ENCODE results near the gene HOXD10.

Gene HOXD10

DNA sequence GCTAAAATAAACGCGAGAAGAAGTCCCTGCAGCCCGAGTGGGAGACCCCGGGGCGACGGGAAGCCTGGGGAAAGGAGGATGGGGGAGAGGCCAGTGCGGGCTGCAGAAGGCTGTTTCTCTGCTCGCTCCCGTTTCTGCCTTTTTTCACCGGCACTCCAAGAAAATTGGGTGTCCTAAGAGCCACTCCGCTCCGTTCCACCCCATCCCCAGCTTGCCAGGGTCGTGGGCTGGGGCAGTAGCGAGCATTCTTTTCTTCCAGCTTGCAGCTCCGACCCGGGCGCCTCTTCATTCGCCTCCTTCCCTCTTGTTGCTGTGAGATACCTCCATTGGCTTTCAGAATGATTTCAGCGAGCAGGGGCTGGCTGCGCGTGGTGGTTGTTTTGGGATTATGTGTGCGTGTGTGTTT lies 41.6 kb downstream of the HOXD10 start:
- peak; percentile 73 for ATAC-seq
- TF ChIP-seq ZNF70 (CRISPR knock-in tag; IDR thresholded peaks at IDR 0.05) (no peak), GLIS3 (CRISPR knock-in tag; IDR thresholded peaks at IDR 0.05) (no peak), ZC3H10 (CRISPR knock-in tag; IDR thresholded peaks at IDR 0.05) (no peak), ARNTL (CRISPR knock-in tag; IDR thresholded peaks at IDR 0.05; ENCODE audit: borderline replicate concordance, low read depth) (no peak), ESRRG (CRISPR knock-in tag; IDR thresholded peaks at IDR 0.05) (no peak), ZFP3 (CRISPR knock-in tag; IDR thresholded peaks at IDR 0.05) (no peak), ZNF8 (CRISPR knock-in tag; IDR thresholded peaks at IDR 0.05) (no peak), ZNF565 (CRISPR knock-in tag; conservative IDR thresholded peaks at IDR 0.05; ENCODE audit: low read depth) (no peak), CSDC2 (CRISPR knock-in tag; IDR thresholded peaks at IDR 0.05) (no peak), OSR1 (CRISPR knock-in tag; IDR thresholded peaks at IDR 0.05) (no peak)
- TF ChIP-seq, protein P1, sequence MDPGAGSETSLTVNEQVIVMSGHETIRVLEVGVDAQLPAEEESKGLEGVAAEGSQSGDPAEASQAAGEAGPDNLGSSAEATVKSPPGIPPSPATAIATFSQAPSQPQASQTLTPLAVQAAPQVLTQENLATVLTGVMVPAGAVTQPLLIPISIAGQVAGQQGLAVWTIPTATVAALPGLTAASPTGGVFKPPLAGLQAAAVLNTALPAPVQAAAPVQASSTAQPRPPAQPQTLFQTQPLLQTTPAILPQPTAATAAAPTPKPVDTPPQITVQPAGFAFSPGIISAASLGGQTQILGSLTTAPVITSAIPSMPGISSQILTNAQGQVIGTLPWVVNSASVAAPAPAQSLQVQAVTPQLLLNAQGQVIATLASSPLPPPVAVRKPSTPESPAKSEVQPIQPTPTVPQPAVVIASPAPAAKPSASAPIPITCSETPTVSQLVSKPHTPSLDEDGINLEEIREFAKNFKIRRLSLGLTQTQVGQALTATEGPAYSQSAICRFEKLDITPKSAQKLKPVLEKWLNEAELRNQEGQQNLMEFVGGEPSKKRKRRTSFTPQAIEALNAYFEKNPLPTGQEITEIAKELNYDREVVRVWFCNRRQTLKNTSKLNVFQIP (CRISPR knock-in tag; IDR thresholded peaks at IDR 0.05; ENCODE audit: borderline replicate concordance, low read depth), result no peak
- TF ChIP-seq, protein P2, sequence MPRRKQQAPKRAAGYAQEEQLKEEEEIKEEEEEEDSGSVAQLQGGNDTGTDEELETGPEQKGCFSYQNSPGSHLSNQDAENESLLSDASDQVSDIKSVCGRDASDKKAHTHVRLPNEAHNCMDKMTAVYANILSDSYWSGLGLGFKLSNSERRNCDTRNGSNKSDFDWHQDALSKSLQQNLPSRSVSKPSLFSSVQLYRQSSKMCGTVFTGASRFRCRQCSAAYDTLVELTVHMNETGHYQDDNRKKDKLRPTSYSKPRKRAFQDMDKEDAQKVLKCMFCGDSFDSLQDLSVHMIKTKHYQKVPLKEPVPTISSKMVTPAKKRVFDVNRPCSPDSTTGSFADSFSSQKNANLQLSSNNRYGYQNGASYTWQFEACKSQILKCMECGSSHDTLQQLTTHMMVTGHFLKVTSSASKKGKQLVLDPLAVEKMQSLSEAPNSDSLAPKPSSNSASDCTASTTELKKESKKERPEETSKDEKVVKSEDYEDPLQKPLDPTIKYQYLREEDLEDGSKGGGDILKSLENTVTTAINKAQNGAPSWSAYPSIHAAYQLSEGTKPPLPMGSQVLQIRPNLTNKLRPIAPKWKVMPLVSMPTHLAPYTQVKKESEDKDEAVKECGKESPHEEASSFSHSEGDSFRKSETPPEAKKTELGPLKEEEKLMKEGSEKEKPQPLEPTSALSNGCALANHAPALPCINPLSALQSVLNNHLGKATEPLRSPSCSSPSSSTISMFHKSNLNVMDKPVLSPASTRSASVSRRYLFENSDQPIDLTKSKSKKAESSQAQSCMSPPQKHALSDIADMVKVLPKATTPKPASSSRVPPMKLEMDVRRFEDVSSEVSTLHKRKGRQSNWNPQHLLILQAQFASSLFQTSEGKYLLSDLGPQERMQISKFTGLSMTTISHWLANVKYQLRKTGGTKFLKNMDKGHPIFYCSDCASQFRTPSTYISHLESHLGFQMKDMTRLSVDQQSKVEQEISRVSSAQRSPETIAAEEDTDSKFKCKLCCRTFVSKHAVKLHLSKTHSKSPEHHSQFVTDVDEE (CRISPR knock-in tag; IDR thresholded peaks at IDR 0.05), result no peak
- TF ChIP-seq, protein P3, sequence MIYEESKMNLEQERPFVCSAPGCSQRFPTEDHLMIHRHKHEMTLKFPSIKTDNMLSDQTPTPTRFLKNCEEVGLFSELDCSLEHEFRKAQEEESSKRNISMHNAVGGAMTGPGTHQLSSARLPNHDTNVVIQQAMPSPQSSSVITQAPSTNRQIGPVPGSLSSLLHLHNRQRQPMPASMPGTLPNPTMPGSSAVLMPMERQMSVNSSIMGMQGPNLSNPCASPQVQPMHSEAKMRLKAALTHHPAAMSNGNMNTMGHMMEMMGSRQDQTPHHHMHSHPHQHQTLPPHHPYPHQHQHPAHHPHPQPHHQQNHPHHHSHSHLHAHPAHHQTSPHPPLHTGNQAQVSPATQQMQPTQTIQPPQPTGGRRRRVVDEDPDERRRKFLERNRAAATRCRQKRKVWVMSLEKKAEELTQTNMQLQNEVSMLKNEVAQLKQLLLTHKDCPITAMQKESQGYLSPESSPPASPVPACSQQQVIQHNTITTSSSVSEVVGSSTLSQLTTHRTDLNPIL (CRISPR knock-in tag; IDR thresholded peaks at IDR 0.05; ENCODE audit: low read depth), result no peak
- TF ChIP-seq, protein P4, sequence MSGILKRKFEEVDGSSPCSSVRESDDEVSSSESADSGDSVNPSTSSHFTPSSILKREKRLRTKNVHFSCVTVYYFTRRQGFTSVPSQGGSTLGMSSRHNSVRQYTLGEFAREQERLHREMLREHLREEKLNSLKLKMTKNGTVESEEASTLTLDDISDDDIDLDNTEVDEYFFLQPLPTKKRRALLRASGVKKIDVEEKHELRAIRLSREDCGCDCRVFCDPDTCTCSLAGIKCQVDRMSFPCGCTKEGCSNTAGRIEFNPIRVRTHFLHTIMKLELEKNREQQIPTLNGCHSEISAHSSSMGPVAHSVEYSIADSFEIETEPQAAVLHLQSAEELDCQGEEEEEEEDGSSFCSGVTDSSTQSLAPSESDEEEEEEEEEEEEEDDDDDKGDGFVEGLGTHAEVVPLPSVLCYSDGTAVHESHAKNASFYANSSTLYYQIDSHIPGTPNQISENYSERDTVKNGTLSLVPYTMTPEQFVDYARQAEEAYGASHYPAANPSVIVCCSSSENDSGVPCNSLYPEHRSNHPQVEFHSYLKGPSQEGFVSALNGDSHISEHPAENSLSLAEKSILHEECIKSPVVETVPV (CRISPR knock-in tag; IDR thresholded peaks at IDR 0.05), result no peak

DNA sequence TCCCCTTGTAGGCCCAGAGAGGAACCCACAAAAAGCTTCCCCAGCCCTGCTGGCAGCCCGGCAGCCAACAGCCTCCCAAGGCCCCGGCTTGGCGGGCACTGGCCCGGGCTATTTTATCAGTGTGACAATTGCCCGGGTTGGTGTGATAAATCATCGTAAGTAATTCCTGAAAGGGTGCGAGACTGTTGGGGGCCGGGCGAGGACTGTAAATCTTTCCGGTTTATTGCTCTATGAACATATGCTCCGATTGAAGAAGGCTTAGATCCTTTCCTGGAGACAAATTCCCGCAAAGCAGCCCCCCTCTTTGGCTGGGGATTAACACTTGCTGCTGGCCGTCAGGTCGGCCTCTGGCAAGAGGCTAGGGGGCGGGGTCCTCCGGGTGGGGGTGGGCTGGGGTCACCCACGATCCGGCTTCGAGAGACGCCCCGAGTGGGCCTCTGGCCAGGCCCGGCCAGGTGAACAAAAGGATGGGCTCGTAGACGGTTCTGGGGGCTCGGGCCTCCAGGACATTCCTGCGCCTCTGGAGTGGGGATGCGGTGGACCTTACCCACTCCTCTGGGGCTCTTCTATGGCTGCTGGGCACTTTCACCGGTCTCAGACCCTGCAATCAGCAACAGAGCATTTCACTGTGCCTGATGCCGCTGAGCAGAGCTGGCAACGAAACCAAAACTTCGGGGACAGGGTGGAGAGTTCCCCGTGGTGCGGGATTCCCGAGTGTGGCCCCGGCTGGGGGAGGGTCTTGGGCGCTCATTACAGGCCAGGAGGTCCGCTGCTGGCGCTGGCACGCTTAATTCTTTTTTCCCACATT lies 42.5 kb downstream of the HOXD10 start:
- 0 out of 3 replicates have a peak, but pooled peaks have one; percentile 11 for ATAC-seq
- TF ChIP-seq, protein P5, sequence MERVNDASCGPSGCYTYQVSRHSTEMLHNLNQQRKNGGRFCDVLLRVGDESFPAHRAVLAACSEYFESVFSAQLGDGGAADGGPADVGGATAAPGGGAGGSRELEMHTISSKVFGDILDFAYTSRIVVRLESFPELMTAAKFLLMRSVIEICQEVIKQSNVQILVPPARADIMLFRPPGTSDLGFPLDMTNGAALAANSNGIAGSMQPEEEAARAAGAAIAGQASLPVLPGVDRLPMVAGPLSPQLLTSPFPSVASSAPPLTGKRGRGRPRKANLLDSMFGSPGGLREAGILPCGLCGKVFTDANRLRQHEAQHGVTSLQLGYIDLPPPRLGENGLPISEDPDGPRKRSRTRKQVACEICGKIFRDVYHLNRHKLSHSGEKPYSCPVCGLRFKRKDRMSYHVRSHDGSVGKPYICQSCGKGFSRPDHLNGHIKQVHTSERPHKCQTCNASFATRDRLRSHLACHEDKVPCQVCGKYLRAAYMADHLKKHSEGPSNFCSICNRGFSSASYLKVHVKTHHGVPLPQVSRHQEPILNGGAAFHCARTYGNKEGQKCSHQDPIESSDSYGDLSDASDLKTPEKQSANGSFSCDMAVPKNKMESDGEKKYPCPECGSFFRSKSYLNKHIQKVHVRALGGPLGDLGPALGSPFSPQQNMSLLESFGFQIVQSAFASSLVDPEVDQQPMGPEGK (CRISPR knock-in tag; IDR thresholded peaks at IDR 0.05; ENCODE audit: borderline replicate concordance), result no peak
- no peak for TF ChIP-seq TCF4 (CRISPR knock-in tag; IDR thresholded peaks at IDR 0.05; ENCODE audit: borderline replicate concordance)
- no peak for TF ChIP-seq ZC3H10 (CRISPR knock-in tag; IDR thresholded peaks at IDR 0.05)
- TF ChIP-seq ZFP30 (CRISPR knock-in tag; IDR thresholded peaks at IDR 0.05), result no peak
- TF ChIP-seq, protein P1 (CRISPR knock-in tag; IDR thresholded peaks at IDR 0.05; ENCODE audit: borderline replicate concordance, low read depth), result no peak
- TF ChIP-seq SNAI2 (CRISPR knock-in tag; IDR thresholded peaks at IDR 0.05), result no peak
- TF ChIP-seq ARNTL (CRISPR knock-in tag; IDR thresholded peaks at IDR 0.05; ENCODE audit: borderline replicate concordance, low read depth), result no peak
- no peak for TF ChIP-seq ZNF8 (CRISPR knock-in tag; IDR thresholded peaks at IDR 0.05)
- TF ChIP-seq BACH2 (CRISPR knock-in tag; IDR thresholded peaks at IDR 0.05; ENCODE audit: borderline replicate concordance), result no peak
- no peak for TF ChIP-seq OSR1 (CRISPR knock-in tag; IDR thresholded peaks at IDR 0.05)
- TF ChIP-seq ESRRG (CRISPR knock-in tag; IDR thresholded peaks at IDR 0.05), result no peak
- TF ChIP-seq, protein P4 (CRISPR knock-in tag; IDR thresholded peaks at IDR 0.05), result no peak
- TF ChIP-seq, protein P2 (CRISPR knock-in tag; IDR thresholded peaks at IDR 0.05), result no peak
- TF ChIP-seq GLIS3 (CRISPR knock-in tag; IDR thresholded peaks at IDR 0.05), result no peak
- TF ChIP-seq ISL1 (CRISPR knock-in tag; IDR thresholded peaks at IDR 0.05), result no peak
- no peak for TF ChIP-seq PPARA (CRISPR knock-in tag; IDR thresholded peaks at IDR 0.05; ENCODE audit: borderline replicate concordance)
- no peak for TF ChIP-seq ZNF565 (CRISPR knock-in tag; conservative IDR thresholded peaks at IDR 0.05; ENCODE audit: low read depth)
- no peak for TF ChIP-seq RARB (CRISPR knock-in tag; IDR thresholded peaks at IDR 0.05)
